MCF 10A (cell line): ENCODE measurements around the gene ZNFX1. TPM values are rescaled to one million over a fixed set of nuclear protein-coding genes. Genes with fewer than 3 reads are reported as not detected.

Experiments
- BruUV-seq: library from RNA; stranded (reverse); fragments of 400-500 nt; replicated peaks from 2 replicates; lab custom pipeline; 2021; lab: Mats Ljungman, UMichigan
- CTCF ChIA-PET: fragments of 300-600 bp; sonication (Branson Sonifier 250); formaldehyde crosslinking; extraction: SDS; loops from one replicate; lab custom pipeline; 2021; ENCODE audit warnings: antibody characterized with exemption, inconsistent platforms; lab: Yijun Ruan, JAX
- POLR2A ChIA-PET: fragments of 300-600, 350-650 bp; sonication (Branson Sonifier 250); formaldehyde crosslinking; extraction: SDS; loops from one replicate; lab custom pipeline; 2020; ENCODE audit warnings: antibody characterized with exemption, inconsistent platforms; lab: Yijun Ruan, JAX
- DNase-seq: peaks from one replicate; pipeline ENCODE4 v3.0.0-alpha.2; 2018; ENCODE audit not compliant: unreplicated experiment
- H3K27ac Mint-ChIP-seq: one replicate; pipeline ENCODE4 v1.8.0; 2022; ENCODE audit warnings: mild to moderate bottlenecking, low read depth, mixed read lengths; ENCODE audit not compliant: unreplicated experiment
- H3K27me3 Mint-ChIP-seq: one replicate; pipeline ENCODE4 v1.8.0; 2022; ENCODE audit warnings: mixed read lengths; ENCODE audit not compliant: insufficient read depth, unreplicated experiment
- H3K36me3 Mint-ChIP-seq: one replicate; pipeline ENCODE4 v1.8.0; 2022; ENCODE audit warnings: mild to moderate bottlenecking, moderate library complexity, mixed read lengths; ENCODE audit not compliant: insufficient read depth, unreplicated experiment
- H3K4me1 Mint-ChIP-seq: one replicate; pipeline ENCODE4 v1.8.0; 2022; ENCODE audit warnings: mixed read lengths; ENCODE audit not compliant: insufficient read depth, unreplicated experiment
- H3K4me3 Mint-ChIP-seq: one replicate; pipeline ENCODE4 v1.8.0; 2022; ENCODE audit warnings: mild to moderate bottlenecking, moderate library complexity, mixed read lengths; ENCODE audit not compliant: unreplicated experiment
- H3K9me3 Mint-ChIP-seq: one replicate; pipeline ENCODE4 v1.8.0; 2022; ENCODE audit warnings: mixed read lengths; ENCODE audit not compliant: unreplicated experiment
- intact Hi-C: fragments of 100-400 bp; cut with micrococcal nuclease; formaldehyde crosslinking; loops from 2 replicates; pipeline ENCODE4 v1.14.1; 2022
- total RNA-seq: library from RNA; stranded (reverse); gene quantifications from 2 replicates; pipeline ENCODE4 v1.2.3, GENCODE V29; 2022
- TF ChIP-seq, protein P1 (sequence below): fragments of 200-600 bp; IDR thresholded peaks from one replicate; pipeline ENCODE4 v1.8.0; 2022; ENCODE audit warnings: antibody characterized with exemption, mild to moderate bottlenecking; ENCODE audit not compliant: unreplicated experiment

Gene ZNFX1
- total RNA-seq, 1 experiment from 2014 or later = 24.3 TPM

GRCh38 chr20:49233226-49233625 lies 44.6 kb downstream of the ZNFX1 start:
- peaks cover 82% of the 10 kb centered on the region for H3K36me3 Mint-ChIP-seq

DNA sequence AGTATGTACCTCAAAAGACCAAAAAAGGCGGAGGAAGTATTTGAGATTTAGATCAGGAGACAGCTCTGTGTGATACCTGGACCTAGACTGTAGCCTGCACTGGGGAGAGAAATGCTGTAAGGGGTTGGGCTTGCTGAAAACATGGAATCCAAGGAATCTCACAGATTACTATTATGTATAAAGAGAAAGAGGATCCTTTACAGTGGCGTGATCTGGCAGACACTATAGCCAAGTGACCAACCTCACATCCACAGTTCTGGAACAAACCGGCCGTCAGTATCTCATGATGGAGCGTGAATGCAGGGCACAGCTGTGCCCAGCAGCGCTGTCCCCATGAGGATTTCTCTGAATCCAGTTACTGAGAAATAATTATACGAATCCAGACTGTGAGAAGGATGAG lies 46.4 kb downstream of the ZNFX1 start:
- DNase-seq = no peak
- Mint-ChIP-seq H3K36me3 (peaks cover 83% of the 10 kb centered on the region), H3K4me1 (no peaks in the 10 kb centered on the region), H3K27ac (no peak overlapping the region), H3K4me3 (no peak overlapping the region), H3K27me3 (no peaks in the 10 kb centered on the region), H3K9me3 (no peaks in the 10 kb centered on the region)
- TF ChIP-seq, protein P1, sequence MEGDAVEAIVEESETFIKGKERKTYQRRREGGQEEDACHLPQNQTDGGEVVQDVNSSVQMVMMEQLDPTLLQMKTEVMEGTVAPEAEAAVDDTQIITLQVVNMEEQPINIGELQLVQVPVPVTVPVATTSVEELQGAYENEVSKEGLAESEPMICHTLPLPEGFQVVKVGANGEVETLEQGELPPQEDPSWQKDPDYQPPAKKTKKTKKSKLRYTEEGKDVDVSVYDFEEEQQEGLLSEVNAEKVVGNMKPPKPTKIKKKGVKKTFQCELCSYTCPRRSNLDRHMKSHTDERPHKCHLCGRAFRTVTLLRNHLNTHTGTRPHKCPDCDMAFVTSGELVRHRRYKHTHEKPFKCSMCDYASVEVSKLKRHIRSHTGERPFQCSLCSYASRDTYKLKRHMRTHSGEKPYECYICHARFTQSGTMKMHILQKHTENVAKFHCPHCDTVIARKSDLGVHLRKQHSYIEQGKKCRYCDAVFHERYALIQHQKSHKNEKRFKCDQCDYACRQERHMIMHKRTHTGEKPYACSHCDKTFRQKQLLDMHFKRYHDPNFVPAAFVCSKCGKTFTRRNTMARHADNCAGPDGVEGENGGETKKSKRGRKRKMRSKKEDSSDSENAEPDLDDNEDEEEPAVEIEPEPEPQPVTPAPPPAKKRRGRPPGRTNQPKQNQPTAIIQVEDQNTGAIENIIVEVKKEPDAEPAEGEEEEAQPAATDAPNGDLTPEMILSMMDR = no peak
- POLR2A ChIA-PET = no interaction called here
- CTCF ChIA-PET = interaction anchor here (0.7 to 2.5 kb wide), 3 partner anchors 12 to 40 kb away, joined by 3 to 7 read pairs (median 5); no protein-coding TSS in a partner anchor
- intact Hi-C loops = no loop called here
- BruUV-seq = no TSS peak

More at GRCh38 chr20:49233226-49233625, 44.6 kb downstream of the ZNFX1 start:
- no peak overlapping the region for H3K4me3 Mint-ChIP-seq
- ChIA-PET CTCF (interaction anchor here (0.9 to 3.4 kb wide), 3 partner anchors 10 to 126 kb away, joined by 3 to 16 read pairs (median 5); no protein-coding TSS in a partner anchor), POLR2A (interaction anchor here (1.0 to 1.2 kb wide), 4 partner anchors 8 to 45 kb away, joined by 3 to 4 read pairs (median 4); partner anchors contain the start of gene STAU1)
- TF ChIP-seq, protein P1 = no peak
- no peak overlapping the region for H3K27ac Mint-ChIP-seq
- no peak for DNase-seq
- no peaks in the 10 kb centered on the region for H3K9me3 Mint-ChIP-seq
- H3K27me3 Mint-ChIP-seq = no peaks in the 10 kb centered on the region
- no peaks in the 10 kb centered on the region for H3K4me1 Mint-ChIP-seq
- BruUV-seq = no TSS peak
- intact Hi-C loops = no loop called here

DNA sequence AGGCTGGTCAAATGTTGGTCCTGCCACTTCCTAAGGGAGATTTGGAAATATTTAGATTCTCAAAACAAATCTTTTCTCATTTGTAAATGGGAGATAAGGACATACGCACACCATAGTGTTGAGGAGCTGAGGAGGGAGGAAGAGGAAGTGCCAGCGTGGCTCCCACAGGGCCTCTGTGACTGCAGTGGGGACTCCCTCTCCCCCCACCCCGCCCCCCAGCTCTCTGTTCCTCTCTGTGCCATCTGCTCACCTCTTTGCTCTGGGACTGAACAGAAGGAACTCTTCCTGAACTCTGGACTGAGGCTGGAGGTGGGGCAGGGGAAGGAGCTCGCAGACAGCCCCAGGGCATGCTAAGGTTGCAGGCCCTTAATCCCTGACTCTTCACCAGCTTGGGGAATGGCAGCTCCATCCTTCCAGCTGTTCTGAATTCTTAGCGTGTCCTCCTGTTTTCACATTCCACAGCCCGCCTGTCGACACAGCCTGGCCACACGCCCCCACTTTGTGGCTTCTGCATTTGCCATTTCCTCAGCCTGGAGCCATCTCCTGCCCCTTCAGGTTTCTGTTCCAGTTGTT lies 47.2 kb downstream of the ZNFX1 start:
- TF ChIP-seq, protein P1 = no peak
- Mint-ChIP-seq H3K4me3 (no peak overlapping the region), H3K27ac (peak overlapping the region; percentile 19), H3K36me3 (peaks cover 91% of the 10 kb centered on the region), H3K4me1 (no peaks in the 10 kb centered on the region), H3K27me3 (no peaks in the 10 kb centered on the region), H3K9me3 (no peaks in the 10 kb centered on the region)
- no peak for DNase-seq
- CTCF ChIA-PET = interaction anchor here (0.6 to 2.5 kb wide), 3 partner anchors 13 to 42 kb away, joined by 4 to 7 read pairs (median 5); no protein-coding TSS in a partner anchor
- intact Hi-C loops = no loop called here
- BruUV-seq = no TSS peak
- POLR2A ChIA-PET = interaction anchor here (0.5 kb wide), 1 partner anchor 47 kb away, joined by 3 read pairs; the partner anchor contains the start of gene ZNFX1

GRCh38 chr20:49230021-49230420 lies 47.8 kb downstream of the ZNFX1 start:
- no TSS peak for BruUV-seq
- Mint-ChIP-seq H3K4me3 (no peak overlapping the region), H3K9me3 (no peaks in the 10 kb centered on the region), H3K36me3 (peaks cover 94% of the 10 kb centered on the region), H3K27me3 (no peaks in the 10 kb centered on the region), H3K4me1 (no peaks in the 10 kb centered on the region), H3K27ac (peak overlapping the region; percentile 19)
- intact Hi-C loops = no loop called here
- POLR2A ChIA-PET = interaction anchor here (0.6 kb wide), 1 partner anchor 13 kb away, joined by 3 read pairs; no protein-coding TSS in a partner anchor
- TF ChIP-seq, protein P1 = no peak
- CTCF ChIA-PET = interaction anchor here (2.5 kb wide), 1 partner anchor 16 kb away, joined by 7 read pairs; no protein-coding TSS in a partner anchor
- DNase-seq = no peak
